ENCODE data around the gene FZD8. TPM values are rescaled to one million over a fixed set of nuclear protein-coding genes. Genes with fewer than 3 reads are reported as not detected.

Gene FZD8, protein sequence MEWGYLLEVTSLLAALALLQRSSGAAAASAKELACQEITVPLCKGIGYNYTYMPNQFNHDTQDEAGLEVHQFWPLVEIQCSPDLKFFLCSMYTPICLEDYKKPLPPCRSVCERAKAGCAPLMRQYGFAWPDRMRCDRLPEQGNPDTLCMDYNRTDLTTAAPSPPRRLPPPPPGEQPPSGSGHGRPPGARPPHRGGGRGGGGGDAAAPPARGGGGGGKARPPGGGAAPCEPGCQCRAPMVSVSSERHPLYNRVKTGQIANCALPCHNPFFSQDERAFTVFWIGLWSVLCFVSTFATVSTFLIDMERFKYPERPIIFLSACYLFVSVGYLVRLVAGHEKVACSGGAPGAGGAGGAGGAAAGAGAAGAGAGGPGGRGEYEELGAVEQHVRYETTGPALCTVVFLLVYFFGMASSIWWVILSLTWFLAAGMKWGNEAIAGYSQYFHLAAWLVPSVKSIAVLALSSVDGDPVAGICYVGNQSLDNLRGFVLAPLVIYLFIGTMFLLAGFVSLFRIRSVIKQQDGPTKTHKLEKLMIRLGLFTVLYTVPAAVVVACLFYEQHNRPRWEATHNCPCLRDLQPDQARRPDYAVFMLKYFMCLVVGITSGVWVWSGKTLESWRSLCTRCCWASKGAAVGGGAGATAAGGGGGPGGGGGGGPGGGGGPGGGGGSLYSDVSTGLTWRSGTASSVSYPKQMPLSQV
- total RNA-seq, result 5.3 and 6.0 TPM in 2 replicates

DNA sequence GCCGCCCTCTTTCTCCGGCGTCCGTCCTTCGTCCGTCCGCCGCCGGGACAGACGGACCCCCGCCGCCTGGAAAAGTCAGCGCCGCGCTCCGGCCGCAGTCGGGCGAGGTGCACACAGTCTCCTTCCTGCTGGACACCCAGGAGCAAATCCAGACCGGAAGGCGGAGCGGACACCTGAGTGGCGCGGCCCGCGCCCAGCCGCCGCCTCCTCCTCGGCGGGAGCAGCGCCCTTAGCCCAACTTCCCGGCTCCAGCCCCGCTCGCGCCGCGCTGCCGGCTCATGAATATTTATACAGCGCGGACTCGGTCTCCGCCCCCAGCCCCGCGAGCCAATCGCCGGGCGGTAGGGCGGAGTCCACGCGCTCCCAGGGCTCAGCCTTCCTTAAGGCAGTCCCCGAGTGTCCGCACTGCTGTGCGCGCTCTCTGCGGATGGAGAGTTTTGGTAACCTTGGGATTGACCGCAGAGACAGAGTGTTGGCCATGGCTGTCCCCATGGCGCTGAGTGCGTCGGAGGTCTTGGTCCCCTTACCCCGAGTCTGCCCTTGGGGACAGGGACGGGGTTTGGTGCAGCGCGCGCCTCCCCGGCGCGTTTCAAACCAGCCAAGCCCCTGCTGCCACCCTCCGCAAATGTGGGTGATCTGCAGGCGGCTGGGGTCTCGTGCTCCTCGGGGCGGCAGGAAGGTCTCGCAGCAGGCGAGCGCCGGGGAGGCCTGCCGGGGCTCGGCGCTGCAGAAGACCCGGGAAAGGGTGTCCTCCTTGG is at the start of gene FZD8:
Gene FZD8, minus strand, starts transcription at position 262 of the 758 bp plus-strand sequence. CDS start 867 bp downstream, outside the sequence.

DNA sequence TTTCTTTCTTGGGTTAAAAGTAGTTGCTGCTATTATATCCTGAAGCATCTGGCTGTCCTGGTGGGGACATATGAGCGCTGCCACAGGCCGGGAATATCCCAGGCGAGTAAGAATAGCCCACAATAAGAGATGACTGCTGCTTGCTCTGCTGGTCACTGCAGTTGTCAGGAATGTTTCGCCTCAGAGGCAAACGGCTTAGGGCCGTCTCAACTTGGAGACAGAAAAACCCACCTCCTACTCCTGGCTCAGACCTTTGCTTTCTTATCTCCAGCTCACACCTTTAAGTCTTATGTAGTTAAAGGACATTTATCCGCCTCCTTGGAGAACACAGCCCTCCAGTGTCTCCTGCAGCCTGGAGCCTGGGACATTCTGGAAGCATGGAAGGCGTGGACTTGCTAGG is 36.9 kb downstream of the FZD8 start, which contains the start of gene GJD4:
Gene GJD4, plus strand, starts transcription at position 151 of the 400 bp plus-strand sequence. Its CDS starts 227 bp downstream, at position 378.

Other genes starting within 250 kb of the FZD8 start
- not detected in 2 replicates for gene GJD4, start 37.0 kb downstream of the FZD8 start, total RNA-seq

All from bronchial smooth muscle cell (primary cell).